Keratinocyte (primary cell): ENCODE measurements around the gene HRK.

Experiments used
- EZH2 ChIP-seq: IDR thresholded peaks from one replicate; pipeline ENCODE4 v1.6.1; 2012; ENCODE audit warnings: inconsistent platforms, mild to moderate bottlenecking, low read length, moderate library complexity
- TF ChIP-seq, protein P1 (sequence below), 3 experiments: IDR thresholded peaks in 1 of 3; conservative IDR thresholded peaks in 1 of 3; optimal IDR thresholded peaks in 1 of 3; 2 replicates in 2 of 3; 3 replicates in 1 of 3; pipeline versions ENCODE3 to v1.5.1; 2011; ENCODE audit warnings: low read length in 3 of 3, mild to moderate bottlenecking in 3 of 3, moderate library complexity in 2 of 3, control low read depth in 1 of 3, inconsistent platforms in 1 of 3; ENCODE audit not compliant: insufficient read depth in 2 of 3; ENCODE audit errors: extremely low read depth in 1 of 3

DNA sequence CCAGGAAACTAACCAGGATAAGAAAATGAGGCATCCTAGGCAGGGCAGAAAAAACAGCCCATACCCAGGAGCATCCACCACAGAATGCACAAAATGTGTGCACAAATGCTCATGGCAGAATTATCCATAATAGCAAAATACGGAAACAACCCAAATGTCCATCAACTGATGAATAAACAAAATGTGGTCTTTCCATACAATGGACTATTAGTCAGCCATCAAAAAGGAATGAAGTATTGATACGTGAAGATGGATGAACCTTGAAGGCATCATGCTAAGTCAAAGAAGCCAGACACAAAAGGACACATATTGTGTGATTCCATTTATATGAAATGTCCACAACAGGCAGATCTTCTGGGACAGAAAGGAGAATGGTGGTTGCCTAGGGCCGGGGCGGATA lies 19.1 kb downstream of the HRK start:
- TF ChIP-seq, protein P1, sequence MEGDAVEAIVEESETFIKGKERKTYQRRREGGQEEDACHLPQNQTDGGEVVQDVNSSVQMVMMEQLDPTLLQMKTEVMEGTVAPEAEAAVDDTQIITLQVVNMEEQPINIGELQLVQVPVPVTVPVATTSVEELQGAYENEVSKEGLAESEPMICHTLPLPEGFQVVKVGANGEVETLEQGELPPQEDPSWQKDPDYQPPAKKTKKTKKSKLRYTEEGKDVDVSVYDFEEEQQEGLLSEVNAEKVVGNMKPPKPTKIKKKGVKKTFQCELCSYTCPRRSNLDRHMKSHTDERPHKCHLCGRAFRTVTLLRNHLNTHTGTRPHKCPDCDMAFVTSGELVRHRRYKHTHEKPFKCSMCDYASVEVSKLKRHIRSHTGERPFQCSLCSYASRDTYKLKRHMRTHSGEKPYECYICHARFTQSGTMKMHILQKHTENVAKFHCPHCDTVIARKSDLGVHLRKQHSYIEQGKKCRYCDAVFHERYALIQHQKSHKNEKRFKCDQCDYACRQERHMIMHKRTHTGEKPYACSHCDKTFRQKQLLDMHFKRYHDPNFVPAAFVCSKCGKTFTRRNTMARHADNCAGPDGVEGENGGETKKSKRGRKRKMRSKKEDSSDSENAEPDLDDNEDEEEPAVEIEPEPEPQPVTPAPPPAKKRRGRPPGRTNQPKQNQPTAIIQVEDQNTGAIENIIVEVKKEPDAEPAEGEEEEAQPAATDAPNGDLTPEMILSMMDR (optimal IDR thresholded peaks at IDR 0.05 in 1 of 3, IDR thresholded peaks at IDR 0.05 in 1 of 3, conservative IDR thresholded peaks at IDR 0.05 in 1 of 3; ENCODE audit: extremely low read depth in 1 of 3, insufficient read depth in 2 of 3, low read length in 3 of 3) = no peak
- TF ChIP-seq EZH2 = no peak
